ENCODE data around the gene ZNF445. TPM values are rescaled to one million over a fixed set of nuclear protein-coding genes. Genes with fewer than 3 reads are reported as not detected.

ZNF445 gene
- total RNA-seq, 1 donor from 2014 or later = 31.5 TPM

DNA sequence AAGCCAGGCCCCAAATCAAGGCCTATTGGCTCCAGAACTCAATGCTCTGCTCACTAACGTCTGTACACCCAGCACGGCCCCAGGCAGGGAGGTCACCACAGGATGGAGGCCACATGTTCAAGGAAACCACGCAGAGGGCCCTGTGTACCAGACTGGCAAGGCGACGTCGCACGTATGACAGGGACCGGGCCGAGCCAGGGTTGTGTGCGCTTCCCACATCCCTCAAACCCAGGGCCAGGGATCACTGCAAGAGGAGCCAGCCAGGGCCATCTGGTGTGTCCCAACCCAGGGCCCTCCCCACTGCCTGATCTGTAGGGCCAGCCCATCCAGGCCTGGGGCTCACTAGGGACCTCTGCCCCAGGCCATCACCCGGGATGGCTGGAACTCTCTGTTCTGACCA is 62.0 kb downstream of the ZNF445 start:
- peaks cover 9% of the 10 kb centered on the region for H3K36me3 Mint-ChIP-seq (ENCODE audit: low read depth, unreplicated experiment)
- no peak for DNase-seq (ENCODE audit: low spot score)
- no peak overlapping the region for H3K27ac Mint-ChIP-seq (ENCODE audit: unreplicated experiment)
- H3K9me3 Mint-ChIP-seq (ENCODE audit: unreplicated experiment) = no peaks in the 10 kb centered on the region
- no peak overlapping the region for H3K4me3 Mint-ChIP-seq (ENCODE audit: unreplicated experiment)
- peaks cover 2% of the 10 kb centered on the region for H3K4me1 Mint-ChIP-seq (ENCODE audit: unreplicated experiment)
- TF ChIP-seq, protein P1, sequence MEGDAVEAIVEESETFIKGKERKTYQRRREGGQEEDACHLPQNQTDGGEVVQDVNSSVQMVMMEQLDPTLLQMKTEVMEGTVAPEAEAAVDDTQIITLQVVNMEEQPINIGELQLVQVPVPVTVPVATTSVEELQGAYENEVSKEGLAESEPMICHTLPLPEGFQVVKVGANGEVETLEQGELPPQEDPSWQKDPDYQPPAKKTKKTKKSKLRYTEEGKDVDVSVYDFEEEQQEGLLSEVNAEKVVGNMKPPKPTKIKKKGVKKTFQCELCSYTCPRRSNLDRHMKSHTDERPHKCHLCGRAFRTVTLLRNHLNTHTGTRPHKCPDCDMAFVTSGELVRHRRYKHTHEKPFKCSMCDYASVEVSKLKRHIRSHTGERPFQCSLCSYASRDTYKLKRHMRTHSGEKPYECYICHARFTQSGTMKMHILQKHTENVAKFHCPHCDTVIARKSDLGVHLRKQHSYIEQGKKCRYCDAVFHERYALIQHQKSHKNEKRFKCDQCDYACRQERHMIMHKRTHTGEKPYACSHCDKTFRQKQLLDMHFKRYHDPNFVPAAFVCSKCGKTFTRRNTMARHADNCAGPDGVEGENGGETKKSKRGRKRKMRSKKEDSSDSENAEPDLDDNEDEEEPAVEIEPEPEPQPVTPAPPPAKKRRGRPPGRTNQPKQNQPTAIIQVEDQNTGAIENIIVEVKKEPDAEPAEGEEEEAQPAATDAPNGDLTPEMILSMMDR (IDR thresholded peaks at IDR 0.05; ENCODE audit: unreplicated experiment) = no peak
- peaks cover 11% of the 10 kb centered on the region for H3K27me3 Mint-ChIP-seq (ENCODE audit: unreplicated experiment)

DNA sequence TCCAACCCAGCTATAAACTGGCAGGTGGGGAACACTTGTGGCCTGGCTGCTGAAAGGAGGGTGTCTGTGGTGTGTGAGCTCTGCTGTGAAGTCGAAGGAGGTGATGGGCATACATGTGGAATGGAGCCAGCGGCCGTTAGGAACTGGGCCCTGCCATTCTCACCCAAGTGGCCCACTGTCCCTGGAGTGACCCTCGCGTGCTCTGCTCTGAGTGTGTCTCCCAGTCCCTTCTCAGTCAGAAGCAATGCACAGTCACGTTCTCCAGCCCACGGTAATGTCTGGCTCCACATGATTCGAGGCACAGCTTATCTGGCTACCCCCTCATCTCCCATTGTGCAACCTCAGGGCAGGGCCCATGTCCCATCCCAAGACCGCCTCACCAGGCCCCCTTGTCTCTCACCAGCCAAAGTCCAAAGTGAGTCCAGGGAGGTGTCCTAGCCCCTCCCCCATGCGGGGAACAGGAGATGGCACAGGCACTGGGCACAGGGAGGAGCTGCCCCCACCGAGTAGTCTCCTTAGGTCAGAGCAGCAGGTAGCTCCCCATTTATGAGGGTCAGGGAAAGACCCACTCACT is 62.9 kb downstream of the ZNF445 start:
- TF ChIP-seq, protein P1 (IDR thresholded peaks at IDR 0.05; ENCODE audit: unreplicated experiment) = no peak
- Mint-ChIP-seq H3K4me3 (ENCODE audit: unreplicated experiment) (no peak overlapping the region), H3K27ac (ENCODE audit: unreplicated experiment) (no peak overlapping the region), H3K27me3 (ENCODE audit: unreplicated experiment) (peaks cover 11% of the 10 kb centered on the region), H3K9me3 (ENCODE audit: unreplicated experiment) (no peaks in the 10 kb centered on the region), H3K4me1 (ENCODE audit: unreplicated experiment) (peaks cover 2% of the 10 kb centered on the region), H3K36me3 (ENCODE audit: low read depth, unreplicated experiment) (peaks cover 9% of the 10 kb centered on the region)
- DNase-seq (ENCODE audit: low spot score) = no peak

DNA sequence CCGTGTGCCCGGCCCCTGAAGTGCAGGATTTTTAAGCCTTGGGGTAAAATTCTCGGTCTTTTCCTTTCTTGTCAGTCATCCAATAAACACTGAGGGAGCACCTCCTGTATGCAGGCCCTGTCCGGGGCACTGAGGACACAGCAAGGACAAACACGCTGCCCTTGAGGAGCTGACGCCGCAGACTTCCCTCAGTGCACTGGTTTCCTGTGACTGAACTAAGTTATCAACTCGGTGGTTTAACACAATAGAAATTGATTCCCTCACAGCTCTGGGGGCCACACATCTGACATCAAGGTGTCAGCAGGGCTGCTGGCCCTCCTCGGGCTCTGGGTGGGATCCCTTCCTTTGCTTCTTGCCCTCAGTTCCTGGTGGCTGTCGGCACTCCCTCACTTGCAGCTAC is 65.1 kb downstream of the ZNF445 start:
- no peak for DNase-seq (ENCODE audit: low spot score)
- H3K36me3 Mint-ChIP-seq (ENCODE audit: low read depth, unreplicated experiment) = no peaks in the 10 kb centered on the region
- H3K27ac Mint-ChIP-seq (ENCODE audit: unreplicated experiment) = no peak overlapping the region
- no peaks in the 10 kb centered on the region for H3K9me3 Mint-ChIP-seq (ENCODE audit: unreplicated experiment)
- TF ChIP-seq, protein P1 (IDR thresholded peaks at IDR 0.05; ENCODE audit: unreplicated experiment) = no peak
- no peak overlapping the region for H3K4me3 Mint-ChIP-seq (ENCODE audit: unreplicated experiment)
- peaks cover 2% of the 10 kb centered on the region for H3K4me1 Mint-ChIP-seq (ENCODE audit: unreplicated experiment)
- peaks cover 3% of the 10 kb centered on the region for H3K27me3 Mint-ChIP-seq (ENCODE audit: unreplicated experiment)

DNA sequence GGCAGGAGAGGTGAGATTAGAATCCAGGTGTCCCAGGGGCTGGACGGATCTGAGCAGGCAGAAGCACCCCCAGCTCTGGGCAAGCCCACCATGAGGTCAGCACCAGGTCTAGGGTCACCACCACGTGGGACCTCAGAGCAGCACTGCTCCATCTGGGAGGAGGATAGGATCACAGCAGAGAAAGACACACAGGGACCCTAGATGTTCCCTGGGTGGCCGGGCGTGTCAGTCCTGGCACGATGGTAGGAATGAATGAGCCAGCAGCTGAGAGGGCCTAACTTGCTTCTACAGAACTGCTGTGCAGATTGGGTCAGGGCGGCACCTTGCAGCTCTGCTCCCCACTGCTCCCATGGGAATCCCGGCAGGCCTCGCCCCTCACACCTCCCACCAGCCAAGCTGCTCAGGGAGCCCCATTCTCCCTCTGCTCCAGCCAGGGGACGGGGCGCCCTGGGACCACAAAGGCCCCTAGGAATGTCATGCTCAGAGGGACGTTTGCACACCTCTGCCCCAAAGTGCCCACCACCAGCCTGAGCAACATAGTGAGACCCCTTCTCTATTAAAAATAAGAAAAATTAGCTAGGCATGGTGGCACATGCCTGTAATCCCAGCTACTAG is 66.3 kb downstream of the ZNF445 start:
- Mint-ChIP-seq H3K4me3 (ENCODE audit: unreplicated experiment) (no peak overlapping the region), H3K4me1 (ENCODE audit: unreplicated experiment) (peaks cover 2% of the 10 kb centered on the region), H3K36me3 (ENCODE audit: low read depth, unreplicated experiment) (no peaks in the 10 kb centered on the region), H3K27ac (ENCODE audit: unreplicated experiment) (no peak overlapping the region), H3K9me3 (ENCODE audit: unreplicated experiment) (no peaks in the 10 kb centered on the region), H3K27me3 (ENCODE audit: unreplicated experiment) (peaks cover 3% of the 10 kb centered on the region)
- TF ChIP-seq, protein P1 (IDR thresholded peaks at IDR 0.05; ENCODE audit: unreplicated experiment) = no peak
- DNase-seq (ENCODE audit: low spot score) = no peak

DNA sequence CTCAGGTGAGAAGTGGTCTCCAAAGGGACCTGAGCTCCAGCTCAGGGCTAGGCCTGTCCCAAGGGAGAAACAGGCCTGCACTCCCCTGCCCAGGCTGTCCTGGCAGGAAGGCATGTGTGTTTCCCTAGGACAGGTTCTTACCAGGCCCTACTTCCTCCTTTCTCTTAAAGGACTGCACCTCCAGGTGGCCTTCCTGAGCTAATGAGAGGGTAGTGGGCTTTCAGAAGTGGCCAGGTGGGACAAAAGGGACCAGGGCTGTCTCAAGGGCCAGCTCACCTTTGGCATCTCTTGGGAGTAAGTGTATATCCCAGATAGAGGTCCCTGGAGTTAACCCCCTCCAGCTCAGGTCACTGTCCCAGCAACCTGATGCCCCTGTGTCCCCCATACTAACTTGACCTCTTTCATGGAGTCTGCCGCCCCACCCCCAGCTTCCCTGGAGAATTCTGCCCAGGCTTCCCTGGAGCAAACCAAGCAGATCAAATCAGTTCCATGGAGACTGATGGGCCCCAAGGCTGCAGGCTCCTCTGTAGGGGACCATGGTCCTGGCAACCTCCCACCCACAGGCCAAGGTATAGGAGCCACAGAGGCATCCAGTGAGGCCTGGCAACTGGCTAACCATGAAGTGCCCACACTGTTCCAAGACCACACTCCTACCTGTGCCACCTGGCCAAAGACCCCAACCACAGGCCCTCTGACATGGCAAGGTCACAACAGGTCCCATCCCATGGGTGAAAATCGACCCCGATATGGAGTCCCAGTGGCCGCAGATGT is 67.6 kb downstream of the ZNF445 start:
- TF ChIP-seq, protein P1 (IDR thresholded peaks at IDR 0.05; ENCODE audit: unreplicated experiment) = no peak
- Mint-ChIP-seq H3K36me3 (ENCODE audit: low read depth, unreplicated experiment) (no peaks in the 10 kb centered on the region), H3K4me3 (ENCODE audit: unreplicated experiment) (no peak overlapping the region), H3K9me3 (ENCODE audit: unreplicated experiment) (no peaks in the 10 kb centered on the region), H3K27ac (ENCODE audit: unreplicated experiment) (no peak overlapping the region), H3K4me1 (ENCODE audit: unreplicated experiment) (peaks cover 2% of the 10 kb centered on the region), H3K27me3 (ENCODE audit: unreplicated experiment) (peaks cover 3% of the 10 kb centered on the region)
- DNase-seq (ENCODE audit: low spot score) = no peak
